ENCODE measurements around the gene RASGRF1. TPM values are rescaled to one million over a fixed set of nuclear protein-coding genes. Genes with fewer than 3 reads are reported as not detected.

The RASGRF1 gene
- total RNA-seq, 2 experiments from 2014 or later = 0.02 TPM; not detected in 1

DNA sequence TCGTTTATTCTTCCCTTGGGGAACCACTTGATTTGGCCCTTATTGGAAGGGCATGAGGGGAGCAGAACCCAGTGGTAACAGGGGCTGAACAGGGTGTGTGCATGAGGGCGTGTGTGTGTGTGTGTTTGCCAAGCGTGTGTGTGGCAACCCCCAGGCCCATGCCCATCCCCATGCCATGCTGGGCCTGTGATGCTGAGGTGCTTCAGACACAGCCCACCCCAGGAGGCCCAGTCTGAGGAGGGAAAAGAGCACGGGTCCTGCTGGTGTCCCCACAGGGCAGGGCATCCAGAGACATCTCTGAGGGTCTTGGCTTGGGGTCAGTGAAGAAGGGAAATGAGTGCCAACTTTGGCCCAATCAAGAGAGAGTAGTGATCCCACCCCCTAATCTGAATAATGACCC lies 71.6 kb downstream of the RASGRF1 start:
- no peak for ATAC-seq
- Mint-ChIP-seq H3K36me3 (no peaks in the 10 kb centered on the region), H3K27ac (no peak overlapping the region), H3K27me3 (peaks cover 3% of the 10 kb centered on the region), H3K9me3 (ENCODE audit: low read depth) (peaks cover 2% of the 10 kb centered on the region), H3K4me1 (no peaks in the 10 kb centered on the region), H3K4me3 (no peak overlapping the region)
- no peak for DNase-seq
- CTCF ChIA-PET = no interaction called here

GRCh38 chr15:79017953-79018352 lies 72.6 kb downstream of the RASGRF1 start:
- Mint-ChIP-seq H3K27ac (no peak overlapping the region), H3K36me3 (no peaks in the 10 kb centered on the region), H3K4me1 (no peaks in the 10 kb centered on the region), H3K9me3 (ENCODE audit: low read depth) (no peaks in the 10 kb centered on the region), H3K27me3 (peaks cover 3% of the 10 kb centered on the region), H3K4me3 (no peak overlapping the region)
- CTCF ChIA-PET = interaction anchor here (1.3 kb wide), 1 partner anchor 10 kb away, joined by 3 read pairs; no protein-coding TSS in a partner anchor
- no peak for DNase-seq
- ATAC-seq = no peak

- DNase-seq (no peak), ATAC-seq (no peak)
- Mint-ChIP-seq H3K9me3 (ENCODE audit: low read depth) (no peaks in the 10 kb centered on the region), H3K27ac (no peak overlapping the region), H3K36me3 (no peaks in the 10 kb centered on the region), H3K27me3 (peaks cover 3% of the 10 kb centered on the region), H3K4me1 (no peaks in the 10 kb centered on the region), H3K4me3 (no peak overlapping the region)
- CTCF ChIA-PET = interaction anchor here (2.2 kb wide), 1 partner anchor 11 kb away, joined by 7 read pairs; no protein-coding TSS in a partner anchor
Measured at GRCh38 chr15:79016527-79017170, 73.9 kb downstream of the RASGRF1 start.

GRCh38 chr15:79015416-79015815 lies 75.2 kb downstream of the RASGRF1 start:
- CTCF ChIA-PET = interaction anchor here (2.2 kb wide), 1 partner anchor 13 kb away, joined by 7 read pairs; no protein-coding TSS in a partner anchor
- no peaks in the 10 kb centered on the region for H3K4me1 Mint-ChIP-seq
- no peak for DNase-seq
- no peaks in the 10 kb centered on the region for H3K9me3 Mint-ChIP-seq (ENCODE audit: low read depth)
- no peaks in the 10 kb centered on the region for H3K36me3 Mint-ChIP-seq
- H3K27me3 Mint-ChIP-seq = peaks cover 3% of the 10 kb centered on the region
- no peak for ATAC-seq
- no peak overlapping the region for H3K4me3 Mint-ChIP-seq
- no peak overlapping the region for H3K27ac Mint-ChIP-seq

DNA sequence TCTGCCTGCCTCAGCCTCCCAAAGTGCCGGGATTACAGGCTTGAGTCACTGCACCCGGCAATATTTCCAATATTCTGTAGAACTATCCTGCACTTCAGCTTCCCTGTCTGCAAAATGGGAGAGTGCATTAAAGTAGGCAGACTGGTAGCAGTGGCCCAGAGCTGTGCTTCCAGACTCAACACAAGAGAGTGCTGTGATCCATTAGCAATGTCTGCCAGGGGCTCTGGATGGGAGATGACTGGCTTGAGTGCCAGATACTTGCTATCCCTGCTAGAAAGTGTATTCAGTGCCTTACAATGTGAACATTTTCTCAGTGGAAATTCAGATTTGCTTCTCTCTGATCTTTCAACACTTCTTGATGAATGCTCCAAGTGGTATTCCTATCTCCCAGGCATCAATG lies 80.3 kb downstream of the RASGRF1 start:
- Mint-ChIP-seq H3K4me3 (no peak overlapping the region), H3K36me3 (no peaks in the 10 kb centered on the region), H3K27ac (no peak overlapping the region), H3K4me1 (no peaks in the 10 kb centered on the region), H3K9me3 (ENCODE audit: low read depth) (no peaks in the 10 kb centered on the region), H3K27me3 (peaks cover 3% of the 10 kb centered on the region)
- no peak for DNase-seq
- no peak for ATAC-seq
- CTCF ChIA-PET = no interaction called here

GRCh38 chr15:79009379-79009778 lies 81.2 kb downstream of the RASGRF1 start:
- H3K27me3 Mint-ChIP-seq = peaks cover 3% of the 10 kb centered on the region
- no peak overlapping the region for H3K27ac Mint-ChIP-seq
- CTCF ChIA-PET = interaction anchor here (0.7 kb wide), 1 partner anchor 57 kb away, joined by 3 read pairs; no protein-coding TSS in a partner anchor
- no peak for DNase-seq
- H3K4me3 Mint-ChIP-seq = no peak overlapping the region
- H3K4me1 Mint-ChIP-seq = peaks cover 9% of the 10 kb centered on the region
- H3K36me3 Mint-ChIP-seq = no peaks in the 10 kb centered on the region
- ATAC-seq = no peak
- H3K9me3 Mint-ChIP-seq (ENCODE audit: low read depth) = no peaks in the 10 kb centered on the region

DNA sequence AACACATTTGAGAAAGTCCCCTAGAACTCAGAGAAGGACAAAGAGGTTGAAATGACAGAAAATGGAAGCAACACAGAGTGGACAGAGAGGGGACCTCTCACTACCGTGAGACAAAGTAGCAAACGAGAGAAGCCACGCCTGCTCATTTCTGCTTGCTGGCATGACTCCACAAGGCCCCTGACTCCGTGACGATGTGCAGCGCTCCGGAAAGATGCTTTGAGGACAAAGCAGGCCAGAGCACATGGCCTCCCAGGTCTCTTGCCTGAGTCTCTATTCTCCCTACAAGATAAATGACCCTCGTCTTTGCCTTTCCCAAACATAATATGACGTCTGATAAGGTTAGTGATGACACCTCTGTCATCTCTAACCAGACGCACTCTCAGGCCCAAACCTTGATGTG lies 81.9 kb downstream of the RASGRF1 start:
- CTCF ChIA-PET = no interaction called here
- DNase-seq (no peak), ATAC-seq (no peak)
- Mint-ChIP-seq H3K27ac (no peak overlapping the region), H3K36me3 (no peaks in the 10 kb centered on the region), H3K4me3 (no peak overlapping the region), H3K27me3 (peaks cover 3% of the 10 kb centered on the region), H3K9me3 (ENCODE audit: low read depth) (no peaks in the 10 kb centered on the region), H3K4me1 (peaks cover 13% of the 10 kb centered on the region)

DNA sequence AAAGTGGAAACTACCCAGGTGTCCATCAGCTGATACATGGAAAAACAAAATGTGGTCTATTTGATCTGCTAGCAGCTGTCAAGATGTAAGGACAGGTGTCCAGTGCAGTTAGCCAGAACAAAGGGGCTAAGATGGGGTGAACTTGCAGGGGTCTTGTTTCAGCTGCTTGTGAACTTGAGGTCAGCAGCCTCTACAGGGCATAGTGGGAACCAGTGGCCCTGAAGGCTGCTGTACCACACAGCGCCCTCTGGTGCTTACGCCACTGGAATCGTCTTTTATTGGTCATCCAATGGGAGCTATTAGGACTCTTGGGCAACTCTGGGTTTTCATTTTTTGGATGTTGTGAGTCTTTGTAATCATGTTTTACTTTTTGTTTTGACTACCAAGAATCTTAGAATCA lies 83.5 kb downstream of the RASGRF1 start:
- H3K36me3 Mint-ChIP-seq = no peaks in the 10 kb centered on the region
- ATAC-seq (peak; percentile 71), DNase-seq (peak; percentile 77)
- H3K9me3 Mint-ChIP-seq (ENCODE audit: low read depth) = no peaks in the 10 kb centered on the region
- H3K27me3 Mint-ChIP-seq = peaks cover 6% of the 10 kb centered on the region
- no peak overlapping the region for H3K27ac Mint-ChIP-seq
- H3K4me1 Mint-ChIP-seq = peaks cover 13% of the 10 kb centered on the region
- CTCF ChIA-PET = interaction anchor here (0.6 to 2.7 kb wide), 28 partner anchors 9 to 1690 kb away, joined by 3 to 32 read pairs (median 6); partner anchors contain the start of gene CTSH
- no peak overlapping the region for H3K4me3 Mint-ChIP-seq

- Mint-ChIP-seq H3K4me1 (peaks cover 13% of the 10 kb centered on the region), H3K4me3 (no peak overlapping the region), H3K27ac (no peak overlapping the region), H3K36me3 (no peaks in the 10 kb centered on the region), H3K27me3 (peaks cover 6% of the 10 kb centered on the region), H3K9me3 (ENCODE audit: low read depth) (no peaks in the 10 kb centered on the region)
- ATAC-seq (no peak), DNase-seq (no peak)
- CTCF ChIA-PET = interaction anchor here (1.4 to 2.7 kb wide), 8 partner anchors 8 to 178 kb away, joined by 6 to 32 read pairs (median 8); partner anchors contain the start of gene CTSH
Measured at GRCh38 chr15:79006071-79006470, 84.5 kb downstream of the RASGRF1 start.

DNA sequence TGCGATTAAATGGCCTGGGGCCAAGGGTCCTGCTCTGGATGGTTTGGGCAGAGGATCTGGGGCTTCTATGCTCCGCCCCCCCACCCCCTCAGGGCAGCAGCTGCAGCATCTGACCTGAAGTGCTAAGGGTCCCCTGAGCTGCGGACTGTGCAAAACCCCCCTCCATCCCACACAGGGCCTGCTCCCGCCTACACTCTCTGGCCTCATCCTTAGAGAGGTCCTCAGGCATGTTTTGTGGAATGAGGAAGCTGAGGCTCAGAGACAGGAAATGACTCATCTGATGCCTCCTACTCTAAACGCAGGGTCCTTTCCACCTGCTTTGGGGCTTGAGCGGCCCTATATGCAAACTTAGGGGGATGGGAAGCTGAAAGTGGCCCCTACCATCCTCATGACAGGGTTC lies 86.2 kb downstream of the RASGRF1 start:
- no peaks in the 10 kb centered on the region for H3K36me3 Mint-ChIP-seq
- no peak overlapping the region for H3K4me3 Mint-ChIP-seq
- H3K4me1 Mint-ChIP-seq = peaks cover 13% of the 10 kb centered on the region
- no peaks in the 10 kb centered on the region for H3K9me3 Mint-ChIP-seq (ENCODE audit: low read depth)
- H3K27me3 Mint-ChIP-seq = peaks cover 6% of the 10 kb centered on the region
- ATAC-seq (peak; percentile 63), DNase-seq (no peak)
- H3K27ac Mint-ChIP-seq = no peak overlapping the region
- CTCF ChIA-PET = interaction anchor here (0.6 to 1.0 kb wide), 2 partner anchors 15 to 1137 kb away, joined by 3 read pairs; no protein-coding TSS in a partner anchor

GRCh38 chr15:79003896-79004295 lies 86.7 kb downstream of the RASGRF1 start:
- ATAC-seq (no peak), DNase-seq (no peak)
- Mint-ChIP-seq H3K27ac (no peak overlapping the region), H3K4me1 (peaks cover 13% of the 10 kb centered on the region), H3K27me3 (peaks cover 3% of the 10 kb centered on the region), H3K36me3 (no peaks in the 10 kb centered on the region), H3K9me3 (ENCODE audit: low read depth) (no peaks in the 10 kb centered on the region), H3K4me3 (no peak overlapping the region)
- CTCF ChIA-PET = interaction anchor here (1.0 kb wide), 1 partner anchor 15 kb away, joined by 3 read pairs; no protein-coding TSS in a partner anchor

- no peak for DNase-seq
- Mint-ChIP-seq H3K27me3 (peaks cover 3% of the 10 kb centered on the region), H3K27ac (no peak overlapping the region), H3K36me3 (no peaks in the 10 kb centered on the region), H3K9me3 (ENCODE audit: low read depth) (no peaks in the 10 kb centered on the region), H3K4me1 (peaks cover 13% of the 10 kb centered on the region), H3K4me3 (no peak overlapping the region)
- no peak for ATAC-seq
- CTCF ChIA-PET = no interaction called here
Measured at GRCh38 chr15:79003301-79003700, 87.3 kb downstream of the RASGRF1 start.

GRCh38 chr15:79002581-79002980 lies 88.0 kb downstream of the RASGRF1 start:
- Mint-ChIP-seq H3K36me3 (no peaks in the 10 kb centered on the region), H3K4me3 (no peak overlapping the region), H3K27me3 (peaks cover 3% of the 10 kb centered on the region), H3K9me3 (ENCODE audit: low read depth) (no peaks in the 10 kb centered on the region), H3K4me1 (peaks cover 13% of the 10 kb centered on the region), H3K27ac (no peak overlapping the region)
- ATAC-seq = no peak
- no peak for DNase-seq
- CTCF ChIA-PET = no interaction called here

DNA sequence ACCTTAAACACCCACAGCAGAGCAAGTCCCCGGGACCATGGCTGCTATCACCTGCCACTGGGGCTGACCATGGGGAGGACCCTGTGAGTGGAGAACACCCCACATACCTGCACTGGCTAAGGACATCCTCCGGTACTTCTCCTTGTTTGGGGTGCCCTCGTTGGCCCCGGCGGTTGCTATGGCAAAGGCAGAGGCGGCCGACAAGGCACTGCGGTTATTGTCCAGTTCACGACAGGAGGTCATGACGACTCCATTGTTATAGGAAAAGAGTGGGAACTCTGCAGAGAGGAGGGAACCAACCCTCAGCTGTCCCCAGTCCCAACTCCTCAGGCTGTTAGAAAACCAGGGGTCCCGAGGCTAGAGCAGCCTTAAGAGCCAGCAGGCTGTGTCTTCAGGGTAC lies 90.9 kb downstream of the RASGRF1 start:
- ATAC-seq (no peak), DNase-seq (no peak)
- CTCF ChIA-PET = interaction anchor here (0.8 to 2.1 kb wide), 4 partner anchors 12 to 185 kb away, joined by 3 to 6 read pairs (median 4); no protein-coding TSS in a partner anchor
- H3K9me3 Mint-ChIP-seq (ENCODE audit: low read depth) = no peaks in the 10 kb centered on the region
- no peak overlapping the region for H3K27ac Mint-ChIP-seq
- no peaks in the 10 kb centered on the region for H3K36me3 Mint-ChIP-seq
- H3K27me3 Mint-ChIP-seq = peaks cover 3% of the 10 kb centered on the region
- H3K4me3 Mint-ChIP-seq = no peak overlapping the region
- H3K4me1 Mint-ChIP-seq = peaks cover 7% of the 10 kb centered on the region

All from activated CD8-positive, alpha-beta memory T cell treated with anti-CD3 and anti-CD28 coated beads, Interleukin-2, amount 10 ng/mL, durations not matched to agents 7 days and 5 days (primary cell).